Stimulated activated CD4-positive, alpha-beta T cell treated with anti-CD3 and anti-CD28 coated beads, Interleukin-4, amount 100 ng/mL, for 48 hours (primary cell): ENCODE results near the gene PCBP3.
"Not testable (repeated sequence)": the region's sequence is repeated elsewhere in the genome, so short reads cannot be mapped to it uniquely, and the experiment has no call there.

Experiments
- DNase-seq, 2 donors: peaks; one replicate each; pipeline ENCODE4 v3.0.0-alpha.2; 2020; ENCODE audit warnings: low read depth in 2 of 2

PCBP3 gene

DNA sequence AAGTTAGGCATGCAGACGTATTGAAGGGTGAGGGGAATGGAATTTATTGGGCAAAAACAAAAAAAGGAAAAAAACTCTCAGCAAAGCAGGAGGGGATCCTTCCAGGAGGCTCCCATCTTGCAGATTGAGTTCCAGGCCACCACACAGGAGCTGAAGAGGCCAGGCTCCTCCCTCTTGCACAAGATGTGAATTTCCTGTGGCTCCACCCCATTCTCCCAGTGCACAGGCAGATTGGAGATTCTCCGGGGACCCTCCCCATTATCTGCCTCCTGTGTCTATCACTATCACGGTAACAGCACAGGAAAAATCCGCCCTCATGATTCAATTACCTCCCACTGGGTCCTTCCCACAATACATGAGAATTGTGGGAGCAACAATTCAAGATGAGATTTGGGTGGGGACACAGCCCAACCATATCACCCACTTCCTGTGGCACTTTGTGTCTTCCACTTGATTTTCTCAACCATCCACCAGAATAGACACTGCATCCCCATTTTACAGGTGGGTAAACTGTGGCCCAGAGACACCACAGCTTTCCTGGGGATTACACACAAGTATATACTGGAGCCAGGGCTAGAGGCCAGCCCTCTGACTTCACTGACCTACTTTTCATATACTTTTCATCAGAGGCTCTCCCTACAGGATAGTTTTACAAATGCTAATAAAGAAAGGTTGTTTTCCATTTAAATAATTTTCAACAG, 319.2 kb downstream of the PCBP3 start:
- no peak for DNase-seq

GRCh38 chr21:45963232-45963570, 319.7 kb downstream of the PCBP3 start:
- no peak for DNase-seq

GRCh38 chr21:45964649-45965048, 321.1 kb downstream of the PCBP3 start:
- DNase-seq: no peak

DNA sequence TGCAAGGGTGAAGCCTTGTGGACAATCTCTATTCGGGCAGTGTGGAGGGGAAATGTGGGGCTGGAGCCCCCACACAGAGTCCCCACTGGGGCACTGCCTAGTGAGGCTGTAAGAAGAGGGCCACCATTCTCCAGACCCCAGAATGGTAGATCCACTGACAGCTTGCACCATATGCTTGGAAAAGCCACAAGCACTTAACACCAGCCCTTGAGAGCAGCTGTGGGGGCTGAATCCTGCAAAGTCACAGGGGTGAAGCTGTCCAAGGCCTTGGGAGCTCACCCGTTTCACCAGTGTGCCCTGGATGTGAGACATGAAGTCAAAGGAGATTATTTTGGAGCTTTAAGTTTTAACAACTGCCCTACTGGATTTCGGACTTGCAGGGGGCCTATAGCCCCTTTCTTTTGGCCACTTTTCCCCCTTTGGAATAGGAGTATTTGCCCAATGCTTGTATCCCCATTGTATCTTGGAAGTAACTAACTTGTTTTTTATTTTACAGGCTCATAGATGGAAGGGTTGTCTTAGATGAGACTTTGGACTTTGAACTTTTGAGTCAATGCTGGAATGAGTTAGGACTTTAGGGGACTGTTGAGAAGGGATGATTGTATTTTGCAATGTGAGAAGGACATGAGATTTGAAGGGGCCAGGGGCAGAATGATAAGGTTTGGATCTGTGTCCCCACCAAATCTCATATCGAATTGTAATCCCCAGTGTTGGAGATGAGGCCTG, 321.7 kb downstream of the PCBP3 start:
- DNase-seq: no peak

DNA sequence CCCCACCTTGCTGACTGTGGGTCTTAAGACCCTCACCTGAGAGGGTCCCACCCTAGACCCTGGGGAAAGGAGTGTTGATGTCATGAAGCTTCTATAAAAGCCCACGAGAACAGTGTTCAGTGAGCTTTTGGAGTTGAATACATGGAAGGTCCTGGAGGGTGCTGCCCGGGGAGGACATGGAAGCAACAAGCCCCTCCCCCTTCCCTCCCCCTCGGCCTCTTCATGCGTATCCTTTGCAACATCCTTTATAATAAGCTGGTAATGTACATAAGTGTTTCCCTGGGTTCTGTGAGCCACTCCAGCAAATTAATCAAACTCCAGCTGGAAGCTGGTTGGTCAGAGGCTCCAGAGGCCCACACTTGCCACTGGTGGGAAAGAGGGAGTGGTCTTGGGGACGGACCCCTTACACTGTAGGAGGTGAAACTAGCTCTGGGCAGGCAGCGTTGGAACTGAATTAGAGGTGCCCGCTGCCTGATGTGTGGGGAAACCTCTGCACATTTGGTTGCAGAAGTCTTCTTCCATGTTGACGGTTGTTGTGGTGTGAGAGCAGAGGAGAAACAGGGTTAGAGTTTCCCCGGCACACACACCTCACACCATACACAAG, 323.4 kb downstream of the PCBP3 start:
- DNase-seq: no peak

GRCh38 chr21:45969921-45970673, 326.6 kb downstream of the PCBP3 start:
- no peak for DNase-seq

GRCh38 chr21:45970674-45971615, 327.4 kb downstream of the PCBP3 start:
- DNase-seq: peak; percentile 31 to 41

DNA sequence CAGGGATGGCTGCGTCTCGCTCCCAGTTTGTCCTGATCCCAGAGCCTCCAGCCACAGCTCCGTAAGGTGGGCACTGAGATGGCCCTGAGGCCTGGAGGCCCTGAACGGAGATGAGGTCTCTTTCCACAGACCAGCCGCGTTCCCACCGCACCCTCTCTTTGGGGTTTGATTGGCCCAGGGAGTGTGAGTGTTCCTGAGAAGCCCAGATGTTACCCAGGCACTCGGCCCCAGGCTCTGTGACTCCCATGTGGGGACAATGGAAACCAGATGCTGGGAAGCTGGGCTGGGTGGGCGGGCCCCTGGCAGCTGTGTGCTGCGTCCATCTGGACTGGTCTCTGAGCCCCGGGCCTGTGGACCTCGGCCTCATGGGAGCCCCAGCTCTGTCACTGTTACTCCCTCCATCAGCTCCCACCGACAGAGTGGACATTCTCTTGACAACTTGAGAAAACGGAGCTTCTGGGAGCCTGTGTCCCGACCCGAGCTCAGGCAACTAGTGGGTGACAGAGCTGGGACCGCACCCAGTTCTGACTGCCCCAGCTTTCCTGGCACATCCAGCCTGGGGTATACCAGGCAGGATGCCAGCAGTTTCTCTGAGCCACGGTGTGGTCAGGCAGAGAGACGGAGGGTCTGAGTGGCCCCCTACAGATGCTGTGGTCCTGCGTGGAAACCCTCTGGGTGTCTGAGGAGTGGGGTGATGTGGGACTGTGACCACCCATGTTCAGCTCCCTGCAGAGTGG, 328.3 kb downstream of the PCBP3 start:
- no peak for DNase-seq

DNA sequence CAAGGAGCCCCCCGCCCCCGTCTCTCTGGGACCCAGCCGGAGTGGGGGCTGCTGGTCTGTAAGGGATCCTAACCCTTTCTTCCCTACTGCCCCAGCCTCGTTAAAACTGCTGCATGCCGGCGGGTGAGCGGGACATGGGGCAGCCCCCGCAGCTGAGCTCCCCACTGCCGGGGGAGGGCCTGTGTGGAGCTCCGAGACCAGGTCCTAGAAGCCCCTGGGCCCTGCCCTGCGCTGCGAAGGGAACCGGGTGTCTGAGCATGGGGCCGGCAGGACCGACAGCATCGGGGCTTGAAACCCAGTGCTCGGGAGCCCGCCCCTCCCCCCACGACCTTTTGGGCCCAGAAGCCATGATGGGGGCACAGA, 328.8 kb downstream of the PCBP3 start:
- no peak for DNase-seq

GRCh38 chr21:45972716-45973474, 329.4 kb downstream of the PCBP3 start:
- no peak for DNase-seq

DNA sequence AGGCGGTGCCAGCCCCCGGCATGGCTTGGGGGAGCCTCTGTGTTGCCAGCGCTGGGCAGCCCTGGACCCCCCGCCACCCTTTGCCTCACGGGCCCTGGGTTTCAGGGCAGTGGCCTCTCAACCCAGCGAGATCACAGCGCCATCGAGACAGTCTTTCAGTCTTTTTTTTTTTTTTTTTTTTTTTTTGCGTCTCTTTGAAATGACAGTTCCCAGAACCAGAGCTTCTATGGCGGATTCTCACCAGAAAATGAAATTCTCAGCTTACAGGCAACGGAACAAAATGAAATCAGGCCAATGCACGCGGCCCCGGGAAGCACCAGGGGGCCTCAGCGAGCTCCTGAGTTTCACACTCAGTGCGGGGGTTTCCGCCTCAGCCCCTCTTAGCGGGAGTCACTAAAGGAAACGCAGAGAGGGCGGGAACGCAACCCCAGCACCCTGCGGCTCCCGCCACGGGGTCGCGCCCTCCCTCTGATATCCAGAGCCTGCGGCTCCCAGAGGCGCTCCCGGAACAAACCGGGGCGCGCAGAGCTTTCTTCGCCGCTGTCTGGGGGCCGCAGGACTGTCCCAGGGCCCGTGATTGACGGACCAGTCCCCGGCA, 330.0 kb downstream of the PCBP3 start:
- DNase-seq: peak; percentile 63 to 64

DNA sequence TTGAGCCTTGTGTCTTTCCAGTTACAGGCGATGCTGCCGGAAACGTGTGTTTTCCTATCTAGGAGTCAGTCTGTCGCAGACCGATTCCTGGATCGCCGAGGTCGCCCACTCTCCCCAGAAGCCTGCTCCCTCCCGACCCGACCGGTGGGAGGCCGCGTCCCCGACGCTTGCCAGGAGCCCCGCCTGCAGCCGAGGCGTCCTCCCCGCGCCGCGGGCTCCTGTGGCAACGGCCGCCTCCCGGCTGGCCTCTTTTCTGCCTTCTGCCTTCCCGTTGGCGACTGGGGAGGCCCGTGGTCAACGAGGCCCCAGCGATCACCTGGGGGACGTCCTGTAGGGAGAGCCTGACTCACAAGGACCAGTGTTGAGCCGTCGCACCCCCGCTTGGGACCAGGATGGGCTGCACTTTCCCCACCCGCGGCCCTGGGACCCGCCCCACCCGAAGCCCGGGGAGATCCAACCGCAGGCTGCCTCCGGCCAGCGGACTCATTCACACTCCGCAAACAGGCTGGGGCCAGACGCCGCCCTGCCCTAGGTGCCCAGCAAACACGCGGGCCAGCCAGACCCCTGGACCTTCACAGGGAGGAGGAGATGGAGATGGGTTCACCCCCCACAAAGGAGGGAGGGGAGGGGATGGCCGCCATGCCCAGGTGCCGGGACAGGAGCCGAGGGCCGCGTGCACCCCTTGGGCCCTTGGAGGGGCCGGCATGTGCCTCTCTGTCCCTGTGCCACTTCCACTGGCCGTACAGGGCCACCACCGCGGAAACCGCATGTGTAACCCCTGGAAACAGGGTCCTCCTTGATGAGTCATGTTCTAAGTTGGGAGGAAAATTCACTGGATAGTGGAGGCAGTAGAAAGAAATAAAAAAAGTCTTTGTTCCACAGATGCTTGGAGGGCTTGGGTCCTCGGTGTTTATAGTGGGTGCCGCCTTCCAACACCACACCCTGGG, 330.8 kb downstream of the PCBP3 start:
- DNase-seq: peak in 1 of 2 donors; percentile 16

GRCh38 chr21:45975020-45975666, 331.6 kb downstream of the PCBP3 start:
- DNase-seq: no peak

- DNase-seq: not testable (repeated sequence)
Observed at GRCh38 chr21:45975667-45976409, 332.3 kb downstream of the PCBP3 start.

DNA sequence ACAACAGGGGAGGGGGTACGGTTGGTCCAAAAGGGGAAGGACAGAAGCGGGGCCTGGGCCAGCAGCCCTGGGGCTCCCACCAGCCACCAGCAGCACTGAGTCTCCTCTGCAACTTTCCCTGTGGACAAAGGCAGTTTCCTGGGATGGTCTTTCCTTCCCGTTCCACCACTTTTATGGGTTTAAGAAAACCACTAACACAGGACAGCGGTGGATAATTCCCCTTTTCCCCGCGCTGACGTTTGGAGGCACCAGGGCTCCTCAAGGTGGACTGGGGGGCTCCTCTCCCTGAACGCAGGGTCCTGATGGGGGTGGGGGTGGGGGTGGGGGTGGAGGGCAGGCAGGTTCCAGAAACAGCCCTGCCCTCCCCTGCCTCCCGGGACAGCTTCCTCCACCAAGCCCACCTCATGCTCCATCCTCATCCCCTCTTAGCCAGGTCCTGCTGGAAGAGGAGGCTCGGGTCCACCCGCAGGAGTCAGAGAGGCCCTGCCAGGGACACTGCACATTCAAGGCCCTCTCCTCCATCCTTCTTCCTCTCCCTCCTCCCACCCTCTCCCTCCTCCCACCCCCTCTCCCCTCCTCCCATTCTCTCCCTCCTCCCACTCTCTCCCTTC, 333.3 kb downstream of the PCBP3 start:
- no peak for DNase-seq

- DNase-seq: no peak
Observed at GRCh38 chr21:45977396-45977795, 333.9 kb downstream of the PCBP3 start.
